A673 (cell line): ENCODE results near the gene CEP89.
"Not testable (repeated sequence)": the region's sequence is repeated elsewhere in the genome, so short reads cannot be mapped to it uniquely, and the experiment has no call there.

Experiments used
- EZH2 ChIP-seq: fragments of 200-600 bp; sonication (generic); IDR thresholded peaks from 2 replicates; pipeline ENCODE4 v1.6.1; 2017; ENCODE audit warnings: borderline replicate concordance, low read depth, mild to moderate bottlenecking, mixed read lengths, antibody characterized with exemption, low read length; ENCODE audit not compliant: poor library complexity, severe bottlenecking
- TF ChIP-seq, protein P1 (sequence below): fragments of 300-800, 200-600 bp; sonication (generic); conservative IDR thresholded peaks from 2 replicates; pipeline ENCODE4 v1.5.1; 2017; ENCODE audit warnings: low read depth, mild to moderate bottlenecking, antibody characterized with exemption, low read length, moderate library complexity, mixed read lengths

GRCh38 chr19:32832094-32832493, 139.7 kb downstream of the CEP89 start:
- TF ChIP-seq, protein P1, sequence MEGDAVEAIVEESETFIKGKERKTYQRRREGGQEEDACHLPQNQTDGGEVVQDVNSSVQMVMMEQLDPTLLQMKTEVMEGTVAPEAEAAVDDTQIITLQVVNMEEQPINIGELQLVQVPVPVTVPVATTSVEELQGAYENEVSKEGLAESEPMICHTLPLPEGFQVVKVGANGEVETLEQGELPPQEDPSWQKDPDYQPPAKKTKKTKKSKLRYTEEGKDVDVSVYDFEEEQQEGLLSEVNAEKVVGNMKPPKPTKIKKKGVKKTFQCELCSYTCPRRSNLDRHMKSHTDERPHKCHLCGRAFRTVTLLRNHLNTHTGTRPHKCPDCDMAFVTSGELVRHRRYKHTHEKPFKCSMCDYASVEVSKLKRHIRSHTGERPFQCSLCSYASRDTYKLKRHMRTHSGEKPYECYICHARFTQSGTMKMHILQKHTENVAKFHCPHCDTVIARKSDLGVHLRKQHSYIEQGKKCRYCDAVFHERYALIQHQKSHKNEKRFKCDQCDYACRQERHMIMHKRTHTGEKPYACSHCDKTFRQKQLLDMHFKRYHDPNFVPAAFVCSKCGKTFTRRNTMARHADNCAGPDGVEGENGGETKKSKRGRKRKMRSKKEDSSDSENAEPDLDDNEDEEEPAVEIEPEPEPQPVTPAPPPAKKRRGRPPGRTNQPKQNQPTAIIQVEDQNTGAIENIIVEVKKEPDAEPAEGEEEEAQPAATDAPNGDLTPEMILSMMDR = not testable (repeated sequence)
- TF ChIP-seq EZH2 = not testable (repeated sequence)
